C4-2B (cell line): Measurements from ENCODE around the gene ANKFY1.

Experiments
- H3K27ac ChIP-seq: fragments of 450-650 bp; 2 replicates; pipeline ENCODE4 v1.5.1; 2017
- CTCF ChIP-seq: fragments of 450-650 bp; conservative IDR thresholded peaks from 2 replicates; pipeline ENCODE4 v1.5.1; 2017; ENCODE audit warnings: mild to moderate bottlenecking
- ZFX ChIP-seq: fragments of 450-650 bp; IDR thresholded peaks from 2 replicates; pipeline ENCODE4 v1.6.1; 2017

The ANKFY1 gene

DNA sequence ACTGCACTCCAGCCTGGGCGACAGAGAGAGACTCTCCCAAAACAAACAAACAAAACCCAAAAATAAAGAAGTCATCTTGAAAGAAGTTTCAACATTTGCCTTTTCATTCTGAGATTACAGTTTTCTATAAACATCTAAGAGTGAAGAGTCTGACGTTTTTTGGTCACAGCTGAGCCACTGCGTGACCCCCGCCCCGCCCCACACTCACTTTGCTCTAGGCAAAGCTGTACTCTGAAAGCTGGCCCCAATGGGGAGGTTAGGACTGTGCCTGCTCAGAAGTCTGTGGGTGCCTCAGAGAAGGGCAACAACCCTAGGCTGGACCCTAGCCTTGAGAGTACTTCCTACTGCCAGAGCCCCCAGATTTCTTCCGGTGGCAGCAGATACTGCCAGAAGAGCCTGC, 101.5 kb downstream of the ANKFY1 start:
- H3K27ac ChIP-seq = peak overlapping the region; percentile 93
- no peak for TF ChIP-seq CTCF
- no peak for TF ChIP-seq ZFX

- peak overlapping the region; percentile 93 for H3K27ac ChIP-seq
Observed at GRCh38 chr17:4161967-4162305, 101.8 kb downstream of the ANKFY1 start.

DNA sequence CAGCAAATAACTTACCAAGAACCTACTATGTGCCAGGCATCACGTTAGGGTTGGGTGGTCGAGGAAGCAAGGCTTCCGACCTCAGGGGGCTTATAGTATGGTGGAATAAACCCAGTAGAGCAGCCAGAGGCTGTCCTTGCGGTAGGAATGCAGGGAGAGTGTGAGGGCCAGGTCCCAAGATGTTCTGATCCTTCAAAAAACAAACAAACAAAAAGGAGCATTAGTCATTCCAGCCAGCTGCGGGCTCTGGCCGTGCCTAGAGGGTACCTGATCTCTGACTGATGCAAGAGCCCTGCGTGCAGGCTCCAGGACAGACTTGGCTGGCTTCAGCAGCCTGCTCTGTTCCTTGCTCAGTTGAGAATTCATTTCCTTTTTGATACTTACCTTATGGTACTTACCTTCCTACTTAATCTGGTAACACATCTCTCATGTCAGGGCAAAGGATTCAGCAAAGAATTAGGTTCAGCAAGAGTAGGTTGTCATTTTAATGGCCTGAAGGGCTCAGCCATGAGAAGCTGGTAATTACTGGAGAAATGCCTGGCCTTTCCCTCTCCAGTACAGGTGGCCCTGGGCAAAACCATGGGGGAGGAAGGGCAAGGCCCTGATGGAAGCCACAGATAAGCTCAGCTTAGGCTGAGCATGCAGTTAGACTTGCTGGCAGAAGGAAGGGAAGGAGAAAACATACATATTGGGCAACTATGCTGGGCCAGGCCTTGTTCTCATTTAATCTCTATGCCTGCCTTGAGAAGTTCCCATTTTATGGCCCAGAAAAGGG, 102.4 kb downstream of the ANKFY1 start:
- peak overlapping the region; percentile 93 for H3K27ac ChIP-seq
- TF ChIP-seq ZFX (no peak; the same call in 1 of the 2 replicates), CTCF (no peak)

More at GRCh38 chr17:4161967-4162305, 101.8 kb downstream of the ANKFY1 start:
- TF ChIP-seq ZFX (peak; percentile 3; the same call in 1 of the 2 replicates), CTCF (no peak)

- TF ChIP-seq CTCF = no peak
- no peak for TF ChIP-seq ZFX
- peak overlapping the region; percentile 93 for H3K27ac ChIP-seq
Observed at GRCh38 chr17:4160294-4160859, 103.4 kb downstream of the ANKFY1 start.

DNA sequence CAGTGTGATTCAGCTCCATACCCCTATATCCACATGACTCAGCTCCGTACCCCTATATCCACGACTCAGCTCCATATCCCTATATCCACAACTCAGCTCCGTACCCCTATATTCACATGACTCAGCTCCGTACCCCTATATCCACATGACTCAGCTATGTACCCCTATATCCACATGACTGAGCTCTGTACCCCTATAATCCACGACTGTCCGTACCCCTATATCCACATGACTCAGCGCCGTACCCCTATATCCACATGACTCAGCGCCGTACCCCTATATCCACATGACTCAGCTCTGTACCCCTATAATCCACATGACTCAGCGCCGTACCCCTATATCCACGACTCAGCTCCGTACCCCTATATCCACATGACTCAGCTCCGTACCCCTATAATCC, 104.0 kb downstream of the ANKFY1 start:
- no peak for TF ChIP-seq ZFX
- no peak for TF ChIP-seq CTCF

GRCh38 chr17:4157618-4158333, 106.0 kb downstream of the ANKFY1 start:
- TF ChIP-seq ZFX (no peak), CTCF (no peak)
- no peak overlapping the region for H3K27ac ChIP-seq

More for the DNA sequence above, 104.0 kb downstream of the ANKFY1 start:
- H3K27ac ChIP-seq = no peak overlapping the region; the same call in 1 of the 2 replicates

- H3K27ac ChIP-seq = no peak overlapping the region
- TF ChIP-seq ZFX = no peak
- TF ChIP-seq CTCF = no peak; the same call in 1 of the 2 replicates
Observed at GRCh38 chr17:4156750-4157381, 106.9 kb downstream of the ANKFY1 start.
